Measurements from ENCODE around the gene LOXL1. TPM values are rescaled to one million over a fixed set of nuclear protein-coding genes. Genes with fewer than 3 reads are reported as not detected.
A peak's percentile ranks its signal among the peaks of the same experiment; 100 is the strongest.
"Not testable (repeated sequence)": the region's sequence is repeated elsewhere in the genome, so short reads cannot be mapped to it uniquely, and the experiment has no call there.

Gene LOXL1
- total RNA-seq, 1 experiment from 2014 or later, result 224 TPM

DNA sequence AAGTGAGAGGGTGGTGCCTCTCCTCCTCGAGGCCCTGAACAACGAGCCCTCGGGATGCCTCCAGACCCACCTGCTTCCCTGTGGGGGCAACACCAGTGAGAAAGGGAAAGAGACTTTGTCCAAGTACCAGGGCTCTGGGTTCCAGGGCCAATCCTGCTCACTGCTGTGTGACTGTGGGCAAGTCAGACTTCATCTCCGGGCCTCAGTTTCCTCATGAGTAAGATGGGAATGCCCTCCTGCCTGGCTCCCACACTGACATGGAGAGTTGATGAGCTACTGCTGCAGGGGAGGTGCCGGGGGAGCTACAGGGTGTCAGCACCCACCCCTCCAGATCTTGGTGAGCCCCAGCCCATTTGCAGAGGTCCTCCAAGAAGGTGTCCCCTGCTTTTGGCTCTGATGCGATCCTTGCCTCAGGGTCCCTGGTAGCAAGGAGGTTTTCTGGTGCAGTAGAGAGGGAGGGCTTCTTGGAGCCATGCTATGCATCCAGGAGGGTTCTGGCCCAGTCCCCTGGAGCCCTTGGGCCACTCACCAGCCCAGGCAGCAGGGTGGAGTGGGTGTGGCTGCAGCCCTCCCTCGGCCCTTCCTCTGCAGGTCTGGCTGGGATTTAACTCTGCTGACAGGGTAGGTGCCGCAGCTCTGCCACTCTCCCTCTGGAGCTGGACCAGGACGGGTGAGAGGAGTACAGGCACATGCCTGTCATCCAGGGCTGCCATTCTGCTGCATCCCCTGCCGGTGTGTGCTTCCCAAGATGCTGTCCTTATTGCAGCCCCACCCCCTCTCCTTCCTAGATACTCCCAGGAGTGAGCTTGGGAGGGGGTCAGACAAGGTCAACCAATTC, 26.9 kb downstream of the LOXL1 start:
- no peak for DNase-seq
- Histone ChIP-seq H3K36me3 (peaks cover 52% of the 10 kb centered on the region), H3K9me3 (no peaks in the 10 kb centered on the region), H3K4me3 (no peak overlapping the region), H3K27me3 (no peaks in the 10 kb centered on the region)

DNA sequence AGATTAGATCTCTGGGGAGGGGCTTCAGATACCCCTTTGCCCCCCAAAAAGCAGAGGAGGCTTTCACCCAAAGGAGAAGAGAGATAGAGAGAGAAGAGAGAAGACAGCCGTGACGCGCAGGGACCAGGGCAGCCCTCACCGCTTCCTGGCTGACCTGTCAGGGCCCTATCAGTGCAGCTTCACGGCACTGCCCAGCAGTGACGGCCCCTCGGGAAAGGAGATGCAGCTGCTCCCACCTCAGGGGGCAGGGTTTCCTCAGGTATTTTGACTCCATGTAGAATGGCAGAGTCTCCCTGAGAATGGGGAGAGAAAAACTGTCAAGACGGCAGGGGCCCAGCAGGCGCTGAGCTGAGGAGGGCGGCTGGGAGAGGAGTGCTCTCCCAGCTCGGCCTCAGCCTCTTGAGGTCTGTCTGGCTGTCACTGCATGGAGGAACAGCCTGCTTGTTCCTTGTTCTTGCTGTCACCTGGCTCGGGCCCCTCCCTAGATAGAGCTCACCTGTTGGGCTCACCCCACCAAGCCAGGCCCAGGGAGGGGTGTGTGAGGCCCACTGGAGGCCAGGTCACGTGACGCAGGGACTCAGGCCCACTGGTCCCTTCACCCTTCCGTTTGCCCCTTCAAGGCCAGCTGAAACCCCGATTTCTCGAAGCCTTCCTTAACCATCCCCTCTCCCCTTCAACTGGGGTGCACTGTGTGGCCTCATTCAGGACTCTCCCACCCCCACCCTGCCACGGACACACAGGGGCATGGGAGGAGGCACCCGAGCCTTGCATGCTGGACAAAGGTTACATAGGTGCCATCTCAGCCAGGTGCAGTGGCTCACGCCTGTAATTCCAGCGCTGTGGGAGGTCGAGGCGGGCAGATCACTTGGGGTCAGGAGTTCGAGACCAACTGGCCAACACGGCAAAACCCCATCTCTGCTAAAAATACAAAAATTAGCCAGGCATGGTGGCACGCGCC, 28.2 kb downstream of the LOXL1 start:
- Histone ChIP-seq H3K9me3 (no peaks in the 10 kb centered on the region), H3K36me3 (peaks cover 39% of the 10 kb centered on the region), H3K27me3 (no peaks in the 10 kb centered on the region), H3K4me3 (no peak overlapping the region)
- DNase-seq, result no peak

GRCh38 chr15:73955326-73955725, 29.1 kb downstream of the LOXL1 start:
- H3K4me3 ChIP-seq, result no peak overlapping the region
- no peaks in the 10 kb centered on the region for H3K9me3 ChIP-seq
- DNase-seq, result no peak
- H3K27me3 ChIP-seq, result no peaks in the 10 kb centered on the region
- peaks cover 30% of the 10 kb centered on the region for H3K36me3 ChIP-seq

DNA sequence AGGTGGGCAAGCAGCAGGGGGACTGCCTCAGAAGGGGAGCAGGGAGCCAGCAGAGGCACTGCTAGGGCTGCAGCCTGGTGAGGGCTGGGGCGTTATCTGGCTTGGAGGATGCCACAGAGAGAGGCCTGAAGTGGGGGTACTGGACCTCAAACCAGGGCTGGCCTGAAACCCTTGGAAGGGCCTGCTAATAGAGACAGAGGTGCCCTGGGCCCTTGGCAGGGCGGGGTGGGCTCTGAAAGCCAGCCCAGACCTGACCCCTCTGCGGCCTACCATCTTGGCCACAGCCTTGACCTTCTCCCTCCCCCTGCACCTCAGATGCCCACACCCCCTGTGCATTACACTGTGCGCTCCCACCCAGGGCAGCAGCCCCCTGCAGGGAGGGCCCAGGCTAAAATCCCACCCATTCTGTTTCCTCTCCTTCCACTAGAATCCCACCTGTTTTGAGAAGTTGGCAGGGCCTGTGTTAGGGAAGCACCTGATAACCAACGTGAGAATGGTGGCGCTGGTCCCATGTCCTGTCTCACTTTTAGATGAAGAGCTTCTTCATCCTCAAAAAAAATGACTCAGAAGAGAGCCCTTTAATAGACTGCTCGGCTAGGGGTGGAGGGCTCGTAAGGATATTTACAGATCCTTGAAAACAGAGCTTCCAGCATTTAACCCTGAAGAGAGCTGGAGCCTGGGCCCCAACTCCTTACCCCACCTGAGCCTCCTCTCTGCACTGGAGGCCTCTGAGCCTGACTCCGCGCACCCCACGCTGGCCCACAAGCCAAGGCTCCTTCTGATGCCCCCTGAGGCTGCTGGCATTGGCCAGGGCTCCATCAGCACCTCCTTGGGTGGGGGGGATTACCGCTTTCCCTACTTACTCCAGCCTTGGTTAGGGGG, 29.8 kb downstream of the LOXL1 start:
- H3K36me3 ChIP-seq, result peaks cover 24% of the 10 kb centered on the region

DNA sequence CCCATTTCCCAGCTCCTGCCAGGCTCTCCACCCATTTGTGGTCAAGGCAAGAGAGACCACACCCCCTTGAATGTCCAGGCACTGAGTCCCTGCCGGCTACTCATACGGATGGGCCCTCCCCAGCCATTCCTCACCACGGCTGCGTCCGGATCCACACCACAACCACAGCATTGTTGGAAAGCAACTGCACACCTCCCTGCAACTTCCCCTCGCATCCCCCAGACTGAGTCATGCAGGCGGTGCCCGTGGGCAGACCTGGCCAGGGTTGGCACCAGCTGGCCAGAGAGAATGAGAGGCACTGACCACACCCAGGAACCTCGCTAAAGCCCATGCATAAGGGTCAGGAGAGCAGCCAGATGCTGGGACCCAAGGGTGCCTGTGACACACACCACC, 30.5 kb downstream of the LOXL1 start:
- Histone ChIP-seq H3K4me3 (no peak overlapping the region), H3K36me3 (peaks cover 21% of the 10 kb centered on the region), H3K9me3 (no peaks in the 10 kb centered on the region), H3K27me3 (no peaks in the 10 kb centered on the region)
- DNase-seq, result peak; percentile 99

More for the DNA sequence above, 29.8 kb downstream of the LOXL1 start:
- no peak overlapping the region for H3K4me3 ChIP-seq
- no peak for DNase-seq
- no peaks in the 10 kb centered on the region for H3K9me3 ChIP-seq
- no peaks in the 10 kb centered on the region for H3K27me3 ChIP-seq

- Histone ChIP-seq H3K27me3 (no peaks in the 10 kb centered on the region), H3K36me3 (peaks cover 15% of the 10 kb centered on the region)
- DNase-seq, result peak; percentile 60
Measured at GRCh38 chr15:73957276-73957675, 31.0 kb downstream of the LOXL1 start.

DNA sequence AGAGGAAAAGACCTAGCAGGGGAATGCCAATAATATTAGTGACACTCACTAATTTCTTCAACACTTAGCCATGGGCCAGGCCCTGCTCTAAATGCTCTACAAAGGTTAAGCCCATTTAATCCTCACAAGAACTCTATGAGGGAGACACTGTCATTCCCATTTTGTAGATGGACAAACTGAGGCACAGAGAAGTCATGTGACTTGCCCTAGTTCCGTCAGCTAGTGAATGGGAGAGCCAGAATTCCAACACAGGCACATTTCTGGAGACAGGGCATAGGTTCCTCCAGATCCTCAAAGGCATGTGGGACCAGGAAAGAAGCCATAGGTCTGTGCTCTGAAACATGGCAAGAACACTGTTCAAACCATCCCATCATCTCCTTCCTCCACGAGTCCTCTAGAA, 31.5 kb downstream of the LOXL1 start:
- H3K36me3 ChIP-seq, result peaks cover 10% of the 10 kb centered on the region
- DNase-seq, result no peak

More at GRCh38 chr15:73957276-73957675, 31.0 kb downstream of the LOXL1 start:
- no peaks in the 10 kb centered on the region for H3K9me3 ChIP-seq
- no peak overlapping the region for H3K4me3 ChIP-seq

GRCh38 chr15:73959012-73959581, 32.8 kb downstream of the LOXL1 start:
- H3K9me3 ChIP-seq, result no peaks in the 10 kb centered on the region
- DNase-seq, result no peak
- no peaks in the 10 kb centered on the region for H3K27me3 ChIP-seq
- no peaks in the 10 kb centered on the region for H3K36me3 ChIP-seq
- H3K4me3 ChIP-seq, result no peak overlapping the region

More for the DNA sequence above, 31.5 kb downstream of the LOXL1 start:
- Histone ChIP-seq H3K9me3 (no peaks in the 10 kb centered on the region), H3K27me3 (no peaks in the 10 kb centered on the region), H3K4me3 (no peak overlapping the region)

DNA sequence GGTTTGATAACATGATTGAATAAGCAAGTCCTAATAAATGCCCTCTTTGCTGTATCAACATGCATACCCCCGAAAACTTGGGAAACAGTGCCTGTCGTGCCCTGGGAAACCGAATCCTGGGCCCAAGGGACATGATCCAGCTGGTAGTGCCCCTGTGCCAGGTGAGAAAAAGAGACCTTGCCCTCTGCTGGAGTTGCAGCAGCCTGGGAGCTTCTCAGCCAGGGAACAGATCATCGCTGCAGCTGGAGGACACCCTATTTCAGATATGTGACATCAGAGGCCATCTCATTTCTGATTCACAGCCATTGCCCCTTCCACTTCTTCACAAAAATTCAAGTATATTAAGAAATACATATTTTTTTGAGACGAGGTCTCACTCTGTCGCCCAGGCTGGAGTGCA, 33.5 kb downstream of the LOXL1 start:
- H3K9me3 ChIP-seq, result no peaks in the 10 kb centered on the region
- H3K4me3 ChIP-seq, result no peak overlapping the region
- no peaks in the 10 kb centered on the region for H3K36me3 ChIP-seq
- DNase-seq, result no peak
- H3K27me3 ChIP-seq, result no peaks in the 10 kb centered on the region

GRCh38 chr15:73960472-73961070, 34.3 kb downstream of the LOXL1 start:
- not testable (repeated sequence) for H3K27me3 ChIP-seq, H3K4me3 ChIP-seq, H3K9me3 ChIP-seq, H3K36me3 ChIP-seq, DNase-seq

- no peaks in the 10 kb centered on the region for H3K36me3 ChIP-seq
- H3K9me3 ChIP-seq, result no peaks in the 10 kb centered on the region
- no peak overlapping the region for H3K4me3 ChIP-seq
- DNase-seq, result no peak
- no peaks in the 10 kb centered on the region for H3K27me3 ChIP-seq
Measured at GRCh38 chr15:73962433-73962832, 36.2 kb downstream of the LOXL1 start.

DNA sequence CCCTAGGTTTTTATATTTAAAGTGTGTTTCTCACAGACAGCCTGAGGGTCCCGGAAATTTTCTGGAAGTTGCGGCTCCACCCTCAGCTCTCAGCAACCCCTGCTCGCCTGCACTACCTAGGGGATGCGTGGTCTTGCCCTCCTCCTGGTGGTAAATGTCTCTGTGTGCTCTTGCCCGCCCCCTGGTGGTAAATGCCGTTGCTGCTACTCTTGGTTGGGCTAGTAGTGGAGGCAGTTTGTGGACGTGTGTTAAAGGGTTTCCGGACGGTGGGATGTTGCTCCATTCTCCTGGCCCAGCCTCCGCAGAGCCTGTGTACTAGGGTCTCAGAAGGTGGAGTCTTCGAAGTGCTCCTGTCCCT, 38.5 kb downstream of the LOXL1 start:
- H3K9me3 ChIP-seq, result no peaks in the 10 kb centered on the region
- H3K27me3 ChIP-seq, result no peaks in the 10 kb centered on the region
- no peak overlapping the region for H3K4me3 ChIP-seq
- no peaks in the 10 kb centered on the region for H3K36me3 ChIP-seq
- DNase-seq, result peak; percentile 74

- Histone ChIP-seq H3K36me3 (no peaks in the 10 kb centered on the region), H3K4me3 (no peak overlapping the region), H3K9me3 (no peaks in the 10 kb centered on the region), H3K27me3 (no peaks in the 10 kb centered on the region)
- DNase-seq, result no peak
Measured at GRCh38 chr15:73965094-73965757, 39.0 kb downstream of the LOXL1 start.

GRCh38 chr15:73965758-73966113, 39.5 kb downstream of the LOXL1 start:
- no peak for DNase-seq
- no peaks in the 10 kb centered on the region for H3K9me3 ChIP-seq

DNA sequence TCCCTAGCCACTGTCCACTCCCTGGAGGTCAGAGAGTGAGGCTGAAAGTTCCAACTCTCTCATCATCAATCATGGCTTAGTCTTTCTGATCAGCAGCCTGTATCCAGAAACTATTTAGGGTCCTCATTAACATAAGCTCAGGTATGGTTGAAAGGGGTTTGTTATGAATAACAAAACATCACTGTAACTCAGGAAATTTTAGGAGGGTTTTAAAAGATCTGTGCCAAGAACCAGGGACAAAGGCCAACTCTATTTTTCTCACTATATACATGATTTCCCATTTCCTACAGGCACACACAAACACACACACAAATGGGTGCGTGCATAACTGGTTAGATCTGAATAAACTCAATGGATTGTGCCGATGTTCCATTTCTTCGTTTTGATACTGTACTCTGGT, 42.2 kb downstream of the LOXL1 start:
- no peaks in the 10 kb centered on the region for H3K27me3 ChIP-seq
- H3K36me3 ChIP-seq, result no peaks in the 10 kb centered on the region
- DNase-seq, result no peak
- no peaks in the 10 kb centered on the region for H3K9me3 ChIP-seq
- no peak overlapping the region for H3K4me3 ChIP-seq

More at GRCh38 chr15:73965758-73966113, 39.5 kb downstream of the LOXL1 start:
- H3K27me3 ChIP-seq, result no peaks in the 10 kb centered on the region
- H3K36me3 ChIP-seq, result no peaks in the 10 kb centered on the region
- H3K4me3 ChIP-seq, result no peak overlapping the region

All from MG63 (cell line).